T-helper 2 cell (primary cell): ENCODE measurements around the gene HLA-G.
"Not testable (repeated sequence)": the region's sequence is repeated elsewhere in the genome, so short reads cannot be mapped to it uniquely, and the experiment has no call there.

Experiments
- DNase-seq, 5 experiments: peaks; one replicate each; pipeline versions ENCODE4 v3.0.0 to v3.0.0-alpha.2; 2012 to 2022
- total RNA-seq, 2 donors: gene quantifications; one replicate each; lab custom pipeline; 2026; lab: John Stamatoyannopoulos, UW

The HLA-G gene
- total RNA-seq = 1.2 to 4.0 reads per million in 2 donors

GRCh38 chr6:29827579-29828470 lies at the start of gene HLA-G:
TSS of gene HLA-G (plus strand) at chr6:29827825. CDS start at chr6:29827845, 20 bp downstream.
- DNase-seq = no peak

GRCh38 chr6:29780019-29780698 lies 47.5 kb upstream of the HLA-G start:
- DNase-seq = not testable (repeated sequence)

- no peak for DNase-seq
Measured at GRCh38 chr6:29789176-29789575, 38.4 kb upstream of the HLA-G start.

- no peak for DNase-seq
Measured at GRCh38 chr6:29790626-29791025, 37.0 kb upstream of the HLA-G start.

- DNase-seq = no peak
Measured at GRCh38 chr6:29791162-29791561, 36.5 kb upstream of the HLA-G start.

- DNase-seq = no peak
Measured at GRCh38 chr6:29791786-29792122, 35.9 kb upstream of the HLA-G start.

GRCh38 chr6:29792123-29793035 lies 35.2 kb upstream of the HLA-G start:
- peak; percentile 52 to 72 (median 64) for DNase-seq

- no peak for DNase-seq
Measured at GRCh38 chr6:29793036-29793356, 34.6 kb upstream of the HLA-G start.

GRCh38 chr6:29793796-29794195 lies 33.8 kb upstream of the HLA-G start:
- no peak for DNase-seq

- no peak for DNase-seq
Measured at GRCh38 chr6:29796026-29796425, 31.6 kb upstream of the HLA-G start.

GRCh38 chr6:29797135-29797534 lies 30.5 kb upstream of the HLA-G start:
- no peak for DNase-seq

GRCh38 chr6:29797966-29798365 lies 29.7 kb upstream of the HLA-G start:
- DNase-seq = no peak

GRCh38 chr6:29800254-29800653 lies 27.4 kb upstream of the HLA-G start:
- no peak for DNase-seq

- no peak for DNase-seq
Measured at GRCh38 chr6:29806387-29806786, 21.2 kb upstream of the HLA-G start.

GRCh38 chr6:29809249-29809648 lies 18.4 kb upstream of the HLA-G start:
- no peak for DNase-seq

GRCh38 chr6:29810371-29810770 lies 17.3 kb upstream of the HLA-G start:
- DNase-seq = no peak

GRCh38 chr6:29811377-29811776 lies 16.2 kb upstream of the HLA-G start:
- DNase-seq = no peak

GRCh38 chr6:29813066-29813465 lies 14.6 kb upstream of the HLA-G start:
- no peak for DNase-seq

- DNase-seq = no peak
Measured at GRCh38 chr6:29813809-29814208, 13.8 kb upstream of the HLA-G start.

- no peak for DNase-seq
Measured at GRCh38 chr6:29814379-29815117, 13.1 kb upstream of the HLA-G start.

GRCh38 chr6:29815118-29815750 lies 12.4 kb upstream of the HLA-G start:
- DNase-seq = no peak

- no peak for DNase-seq
Measured at GRCh38 chr6:29816030-29816429, 11.6 kb upstream of the HLA-G start.
